Neural progenitor cell (in vitro differentiated cells): ENCODE results near the gene DCAF10. TPM values are rescaled to one million over a fixed set of nuclear protein-coding genes. Genes with fewer than 3 reads are reported as not detected.

ENCODE experiments used
- DNase-seq: peaks from one replicate; pipeline ENCODE4 v3.0.0-alpha.2; 2016; ENCODE audit warnings: low spot score
- H2AFZ ChIP-seq: fragments of 200-600 bp; sonication (generic); replicated peaks from 2 replicates; pipeline ENCODE4 v1.6.1; 2016; ENCODE audit warnings: antibody characterized with exemption
- H3F3A ChIP-seq: fragments of 200-600 bp; sonication (generic); 2 replicates; pipeline ENCODE4 v1.6.1; 2016; ENCODE audit warnings: antibody characterized with exemption, low read depth
- H3K27ac ChIP-seq: fragments of 200-600 bp; sonication (generic); 2 replicates; pipeline ENCODE4 v1.5.1; 2016; ENCODE audit warnings: mild to moderate bottlenecking
- H3K27me3 ChIP-seq: fragments of 200-600 bp; sonication (generic); 2 replicates; pipeline ENCODE4 v1.6.1; 2016; ENCODE audit warnings: mild to moderate bottlenecking, moderate library complexity
- H3K36me3 ChIP-seq: fragments of 200-600 bp; sonication (generic); 2 replicates; pipeline ENCODE4 v1.5.1; 2016
- H3K4me1 ChIP-seq: fragments of 200-600 bp; sonication (generic); 2 replicates; pipeline ENCODE4 v1.6.1; 2016; ENCODE audit warnings: mixed run types
- H3K4me2 ChIP-seq: fragments of 200-600 bp; sonication (generic); 2 replicates; pipeline ENCODE4 v1.6.1; 2016
- H3K4me3 ChIP-seq: fragments of 200-600 bp; sonication (generic); 2 replicates; pipeline ENCODE4 v1.5.1; 2016
- H3K79me2 ChIP-seq: fragments of 200-600 bp; sonication (generic); 2 replicates; pipeline ENCODE4 v1.6.1; 2016; ENCODE audit warnings: low read depth
- H3K9ac ChIP-seq: fragments of 200-600 bp; sonication (generic); 2 replicates; pipeline ENCODE4 v1.6.1; 2016
- H3K9me3 ChIP-seq: fragments of 200-600 bp; sonication (generic); 2 replicates; pipeline ENCODE4 v1.5.1; 2016; ENCODE audit warnings: low read depth
- H4K20me1 ChIP-seq: fragments of 200-600 bp; sonication (generic); 2 replicates; pipeline ENCODE4 v1.6.1; 2016; ENCODE audit warnings: low read depth
- H3K27ac Mint-ChIP-seq: 3 replicates; pipeline ENCODE4 v1.8.0; 2021; ENCODE audit warnings: mixed read lengths
- H3K27me3 Mint-ChIP-seq: 2 replicates; pipeline ENCODE4 v1.8.0; 2022; ENCODE audit warnings: low read depth, mild to moderate bottlenecking, inconsistent platforms, moderate library complexity, mixed read lengths; ENCODE audit not compliant: insufficient read depth
- H3K36me3 Mint-ChIP-seq: 3 replicates; pipeline ENCODE4 v1.8.0; 2021; ENCODE audit warnings: mixed read lengths
- H3K4me1 Mint-ChIP-seq: 3 replicates; pipeline ENCODE4 v1.8.0; 2021; ENCODE audit warnings: mixed read lengths
- H3K4me3 Mint-ChIP-seq: 3 replicates; pipeline ENCODE4 v1.8.0; 2021; ENCODE audit warnings: mild to moderate bottlenecking, moderate library complexity, mixed read lengths
- H3K9me3 Mint-ChIP-seq: 3 replicates; pipeline ENCODE4 v1.8.0; 2020; ENCODE audit warnings: mixed read lengths
- CTCF ChIP-seq: fragments of 200-600 bp; sonication (generic); IDR thresholded peaks from 2 replicates; pipeline ENCODE4 v1.5.1; 2017; ENCODE audit warnings: antibody characterized with exemption, mild to moderate bottlenecking
- EZH2 ChIP-seq: fragments of 200-600 bp; sonication (generic); IDR thresholded peaks from 2 replicates; pipeline ENCODE4 v1.6.1; 2017; ENCODE audit warnings: antibody characterized with exemption, mild to moderate bottlenecking, moderate library complexity
- EZH2phosphoT487 ChIP-seq: fragments of 200-600 bp; sonication (generic); IDR thresholded peaks from 2 replicates; pipeline ENCODE4 v1.6.1; 2017; ENCODE audit warnings: antibody characterized with exemption
- total RNA-seq: library from RNA; depleted of rRNA; stranded (reverse); fragments of >200 nt; gene quantifications from 2 replicates; pipeline ENCODE4 v1.2.3, GENCODE V29; 2015; ENCODE audit warnings: low replicate concordance

The DCAF10 gene
- total RNA-seq, 1 donor from 2014 or later = 15.8 TPM

GRCh38 chr9:37915911-37916470 is 115.4 kb downstream of the DCAF10 start:
- Mint-ChIP-seq H3K27me3 (peaks cover 2% of the 10 kb centered on the region), H3K4me1 (peaks cover 23% of the 10 kb centered on the region), H3K4me3 (no peak overlapping the region), H3K9me3 (no peaks in the 10 kb centered on the region), H3K27ac (no peak overlapping the region), H3K36me3 (peaks cover 3% of the 10 kb centered on the region)
- Histone ChIP-seq H3K27me3 (no peaks in the 10 kb centered on the region), H3K27ac (no peak overlapping the region), H3K9ac (no peak overlapping the region), H3K36me3 (no peaks in the 10 kb centered on the region), H3F3A (no peaks in the 10 kb centered on the region), H2AFZ (no peak overlapping the region), H4K20me1 (no peaks in the 10 kb centered on the region), H3K9me3 (no peaks in the 10 kb centered on the region), H3K4me3 (no peak overlapping the region), H3K4me2 (no peak overlapping the region), H3K79me2 (no peaks in the 10 kb centered on the region), H3K4me1 (peaks cover 22% of the 10 kb centered on the region)
- TF ChIP-seq EZH2 (no peak), CTCF (no peak), EZH2phosphoT487 (no peak)
- DNase-seq = no peak

- Histone ChIP-seq H3K27me3 (no peaks in the 10 kb centered on the region), H3K4me1 (peaks cover 29% of the 10 kb centered on the region), H3K27ac (no peak overlapping the region), H3K79me2 (no peaks in the 10 kb centered on the region), H3K4me3 (no peak overlapping the region), H3K9ac (no peak overlapping the region), H3F3A (peaks cover 5% of the 10 kb centered on the region), H4K20me1 (no peaks in the 10 kb centered on the region), H3K4me2 (no peak overlapping the region), H3K36me3 (no peaks in the 10 kb centered on the region), H3K9me3 (no peaks in the 10 kb centered on the region), H2AFZ (no peak overlapping the region)
- Mint-ChIP-seq H3K27me3 (peaks cover 2% of the 10 kb centered on the region), H3K36me3 (peaks cover 3% of the 10 kb centered on the region), H3K27ac (peak overlapping the region; percentile 17), H3K9me3 (no peaks in the 10 kb centered on the region), H3K4me1 (peaks cover 30% of the 10 kb centered on the region), H3K4me3 (no peak overlapping the region)
- TF ChIP-seq EZH2phosphoT487 = no peak
- TF ChIP-seq CTCF = no peak
- TF ChIP-seq EZH2 = no peak
- no peak for DNase-seq
These were observed 116.1 kb downstream of the DCAF10 start for GRCh38 chr9:37916471-37917312.

Other genes starting within 250 kb of the DCAF10 start
- 13.4 and 28.2 TPM in 2 replicates for gene FBXO10, start 224.4 kb upstream of the DCAF10 start, total RNA-seq
- gene TOMM5, start 208.2 kb upstream of the DCAF10 start, total RNA-seq = 142 and 201 TPM in 2 replicates
- gene FRMPD1, start 149.8 kb upstream of the DCAF10 start, total RNA-seq = not detected in 2 replicates
- gene TRMT10B, start 47.0 kb upstream of the DCAF10 start, total RNA-seq = 5.4 and 6.5 TPM in 2 replicates
- gene EXOSC3, start 15.7 kb upstream of the DCAF10 start, total RNA-seq = 61.5 and 85.2 TPM in 2 replicates
- 22.6 and 24.6 TPM in 2 replicates for gene SLC25A51, start 103.3 kb downstream of the DCAF10 start, total RNA-seq